Esophagus muscularis mucosa (tissue), 4 donors: ENCODE data around the gene CRHR1. TPM values are rescaled to one million over a fixed set of nuclear protein-coding genes. Genes with fewer than 3 reads are reported as not detected.

Experiments
- DNase-seq: peaks from one replicate; pipeline ENCODE4 v3.0.0-alpha.2; 2017; ENCODE audit errors: extremely low spot score
- H3K27ac ChIP-seq, 4 donors: fragments of 200-600 bp; sonication (generic); replicated peaks in 1 of 4; 1 replicate in 3 of 4; 2 replicates in 1 of 4; pipeline ENCODE4 v1.5.1; 2016 to 2019; ENCODE audit warnings: mild to moderate bottlenecking in 1 of 4
- H3K27me3 ChIP-seq, 4 donors: fragments of 200-600 bp; sonication (generic); one replicate each; pipeline versions ENCODE4 v1.5.1 to v1.6.0; 2016 to 2019
- H3K36me3 ChIP-seq, 4 donors: fragments of 200-600 bp; sonication (generic); one replicate each; pipeline ENCODE4 v1.5.1; 2016 to 2019
- H3K4me1 ChIP-seq, 4 donors: fragments of 200-600 bp; sonication (generic); one replicate each; pipeline ENCODE4 v1.5.1; 2016 to 2019
- H3K4me3 ChIP-seq, 4 donors: fragments of 200-600 bp; sonication (generic); 1 replicate in 2 of 4; 2 replicates in 2 of 4; pipeline ENCODE4 v1.5.1; 2016 to 2019; ENCODE audit warnings: mild to moderate bottlenecking in 4 of 4, moderate library complexity in 1 of 4
- H3K9me3 ChIP-seq, 4 donors: fragments of 200-600 bp; sonication (generic); 1 replicate in 3 of 4; 2 replicates in 1 of 4; pipeline ENCODE4 v1.5.1; 2016 to 2019
- EP300 ChIP-seq: sonication (generic); formaldehyde crosslinking; IDR thresholded peaks from one replicate; pipeline ENCODE4 v1.6.1; 2017; ENCODE audit warnings: antibody characterized with exemption
- POLR2A ChIP-seq: fragments of 450-650 bp; IDR thresholded peaks from one replicate; pipeline ENCODE4 v1.6.1; 2017; ENCODE audit warnings: antibody characterized with exemption, moderate library complexity, mild to moderate bottlenecking, low read depth
- POLR2AphosphoS5 ChIP-seq, 2 donors: sonication (generic); formaldehyde crosslinking; IDR thresholded peaks; one replicate each; pipeline ENCODE4 v1.6.1; 2017; ENCODE audit warnings: antibody characterized with exemption in 2 of 2
- WGBS: methylation state at CpG from one replicate; pipeline ENCODE4 v1.1.5; 2018; 5-methylcytosine and 5-hydroxymethylcytosine counted together
- intact Hi-C: fragments of 100-400 bp; cut with DNase I; formaldehyde crosslinking; loops from one replicate; pipeline ENCODE4 v1.15.1; 2023
- total RNA-seq, 4 donors: library from RNA; depleted of rRNA; stranded (reverse); fragments of >200 nt; gene quantifications; one replicate each; pipeline versions ENCODE4 v1.1.0 to v1.2.1, GENCODE V29; 2016
- TF ChIP-seq, protein P1 (sequence below), 3 experiments: fragments of 200-600 bp in 2 of 3; fragments of 450-650 bp in 1 of 3; sonication (generic) in 2 of 3; IDR thresholded peaks; one replicate each; pipeline ENCODE4 v1.5.1; 2017 to 2019; ENCODE audit warnings: antibody characterized with exemption in 3 of 3, mild to moderate bottlenecking in 2 of 3, moderate library complexity in 1 of 3

Gene CRHR1
- total RNA-seq, 4 donors from 2014 or later = 0.50 to 0.52 TPM; not detected in 2

DNA sequence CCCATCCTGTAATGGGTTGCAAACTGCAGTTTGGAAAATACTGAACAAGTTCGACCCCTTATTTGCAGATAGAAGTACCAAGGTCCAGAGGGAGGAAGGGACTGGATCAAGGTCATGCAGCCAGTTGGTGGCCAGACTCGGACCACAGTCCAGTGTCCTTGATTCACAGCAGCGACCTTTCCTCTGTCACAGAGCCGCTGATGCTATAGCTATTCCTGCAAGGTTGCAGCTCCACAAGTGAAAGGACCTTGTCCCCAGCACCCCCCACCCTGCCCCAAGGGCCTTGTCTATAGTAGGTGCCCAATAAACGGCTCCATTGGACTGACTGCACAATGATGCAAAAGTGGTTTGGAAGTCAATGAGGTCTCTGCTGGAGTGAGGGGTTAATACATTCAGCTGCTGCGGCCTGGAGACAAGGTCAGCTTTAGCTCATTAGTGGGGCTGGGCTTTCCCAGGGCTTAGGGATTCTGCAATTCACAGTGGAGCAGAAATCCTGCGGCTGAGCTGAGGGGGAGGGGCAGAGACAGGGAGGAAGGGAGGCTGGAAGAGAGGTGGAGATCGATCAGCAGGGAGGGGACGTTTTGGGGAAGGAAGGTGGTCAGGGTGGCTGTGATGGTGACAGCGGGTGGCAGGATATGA lies 13.4 kb upstream of the CRHR1 start:
- intact Hi-C loops = no loop called here
- Histone ChIP-seq H3K4me3 (no peak overlapping the region), H3K27ac (no peak overlapping the region), H3K9me3 (no peaks in the 10 kb centered on the region), H3K36me3 (no peaks in the 10 kb centered on the region), H3K27me3 (peaks cover 0 to 77% (median 0%) of the 10 kb centered on the region in 4 donors), H3K4me1 (peaks cover 0 to 8% (median 7%) of the 10 kb centered on the region in 4 donors)
- no peak for DNase-seq
- WGBS = 41% methylated on average over 9 of the region's 10 CpGs
- TF ChIP-seq, protein P1, sequence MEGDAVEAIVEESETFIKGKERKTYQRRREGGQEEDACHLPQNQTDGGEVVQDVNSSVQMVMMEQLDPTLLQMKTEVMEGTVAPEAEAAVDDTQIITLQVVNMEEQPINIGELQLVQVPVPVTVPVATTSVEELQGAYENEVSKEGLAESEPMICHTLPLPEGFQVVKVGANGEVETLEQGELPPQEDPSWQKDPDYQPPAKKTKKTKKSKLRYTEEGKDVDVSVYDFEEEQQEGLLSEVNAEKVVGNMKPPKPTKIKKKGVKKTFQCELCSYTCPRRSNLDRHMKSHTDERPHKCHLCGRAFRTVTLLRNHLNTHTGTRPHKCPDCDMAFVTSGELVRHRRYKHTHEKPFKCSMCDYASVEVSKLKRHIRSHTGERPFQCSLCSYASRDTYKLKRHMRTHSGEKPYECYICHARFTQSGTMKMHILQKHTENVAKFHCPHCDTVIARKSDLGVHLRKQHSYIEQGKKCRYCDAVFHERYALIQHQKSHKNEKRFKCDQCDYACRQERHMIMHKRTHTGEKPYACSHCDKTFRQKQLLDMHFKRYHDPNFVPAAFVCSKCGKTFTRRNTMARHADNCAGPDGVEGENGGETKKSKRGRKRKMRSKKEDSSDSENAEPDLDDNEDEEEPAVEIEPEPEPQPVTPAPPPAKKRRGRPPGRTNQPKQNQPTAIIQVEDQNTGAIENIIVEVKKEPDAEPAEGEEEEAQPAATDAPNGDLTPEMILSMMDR (IDR thresholded peaks at IDR 0.05) = no peak
- TF ChIP-seq POLR2AphosphoS5 (IDR thresholded peaks at IDR 0.05) (no peak), POLR2A (no peak), EP300 (no peak)

- H3K27me3 ChIP-seq = peaks cover 0 to 71% (median 0%) of the 10 kb centered on the region in 4 donors
- WGBS = 49% methylated on average over 7 of the region's 12 CpGs
- intact Hi-C loops = no loop called here
Observed at GRCh38 chr17:45771271-45771959, 12.7 kb upstream of the CRHR1 start.

DNA sequence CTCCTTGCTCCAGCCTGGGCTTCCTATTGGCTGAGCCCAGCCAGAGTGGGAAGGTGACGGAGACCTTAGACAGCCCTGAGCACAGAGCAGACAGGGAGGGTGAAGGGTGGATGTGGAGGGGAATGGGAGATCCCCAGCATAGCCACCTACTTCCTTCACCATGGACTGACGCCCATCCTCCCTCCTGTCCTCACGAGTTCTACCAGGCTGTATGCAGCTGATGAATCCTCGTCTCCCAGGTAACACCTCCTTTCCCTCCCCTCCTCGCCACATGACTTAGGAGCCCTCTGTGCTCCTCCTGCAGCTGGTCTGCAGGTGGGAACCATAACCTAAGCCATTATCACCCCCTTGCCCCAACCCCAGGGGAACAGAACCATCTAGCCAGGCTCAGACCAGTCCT lies 9.0 kb upstream of the CRHR1 start:
- Histone ChIP-seq H3K9me3 (no peaks in the 10 kb centered on the region), H3K4me1 (peaks cover 0 to 8% (median 8%) of the 10 kb centered on the region in 4 donors), H3K27ac (no peak overlapping the region), H3K36me3 (no peaks in the 10 kb centered on the region), H3K4me3 (no peak overlapping the region), H3K27me3 (peaks cover 0 to 70% (median 0%) of the 10 kb centered on the region in 4 donors)
- 58% methylated on average over 5 of the region's 5 CpGs for WGBS
- TF ChIP-seq POLR2A (no peak), EP300 (no peak), POLR2AphosphoS5 (IDR thresholded peaks at IDR 0.05) (no peak)
- TF ChIP-seq, protein P1 (IDR thresholded peaks at IDR 0.05) = no peak
- no peak for DNase-seq
- intact Hi-C loops = no loop called here

More at GRCh38 chr17:45771271-45771959, 12.7 kb upstream of the CRHR1 start:
- H3K36me3 ChIP-seq = no peaks in the 10 kb centered on the region
- DNase-seq = no peak
- peaks cover 0 to 8% (median 8%) of the 10 kb centered on the region in 4 donors for H3K4me1 ChIP-seq
- no peak overlapping the region for H3K27ac ChIP-seq
- H3K9me3 ChIP-seq = no peaks in the 10 kb centered on the region
- no peak for TF ChIP-seq POLR2A
- no peak for TF ChIP-seq POLR2AphosphoS5 (IDR thresholded peaks at IDR 0.05)
- TF ChIP-seq, protein P1 (IDR thresholded peaks at IDR 0.05) = no peak
- no peak for TF ChIP-seq EP300
- H3K4me3 ChIP-seq = no peak overlapping the region

DNA sequence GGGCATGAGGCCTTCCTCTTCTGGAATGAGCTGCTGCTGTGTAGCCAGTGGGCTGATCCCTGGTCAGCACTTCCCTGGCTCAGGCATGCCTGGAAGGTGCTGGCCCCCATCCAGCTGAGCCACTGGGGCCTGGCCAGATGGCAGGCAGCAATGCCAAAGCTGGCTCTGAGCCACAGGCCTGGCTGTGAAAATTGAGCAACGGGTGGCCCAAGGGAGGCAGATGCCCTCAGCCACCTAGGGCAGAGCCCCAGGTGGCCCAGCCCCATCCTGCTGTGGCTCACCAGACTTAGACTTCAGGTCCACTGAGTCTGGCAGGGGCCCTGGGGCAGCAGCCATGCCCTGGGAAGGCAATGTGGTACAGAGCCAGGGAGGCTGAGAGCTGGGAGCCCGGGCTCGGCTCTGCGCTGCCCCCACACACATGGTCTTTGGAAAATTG lies 8.5 kb upstream of the CRHR1 start:
- TF ChIP-seq, protein P1 (IDR thresholded peaks at IDR 0.05) = no peak
- TF ChIP-seq POLR2AphosphoS5 (IDR thresholded peaks at IDR 0.05) (no peak), EP300 (no peak), POLR2A (no peak)
- no peak for DNase-seq
- peaks cover 0 to 69% (median 0%) of the 10 kb centered on the region in 4 donors for H3K27me3 ChIP-seq

More for the DNA sequence above, 8.5 kb upstream of the CRHR1 start:
- peaks cover 0 to 8% (median 8%) of the 10 kb centered on the region in 4 donors for H3K4me1 ChIP-seq
- 50% methylated on average over 2 of the region's 4 CpGs for WGBS
- no peaks in the 10 kb centered on the region for H3K9me3 ChIP-seq
- no peak overlapping the region for H3K4me3 ChIP-seq
- no peaks in the 10 kb centered on the region for H3K36me3 ChIP-seq
- intact Hi-C loops = no loop called here
- H3K27ac ChIP-seq = no peak overlapping the region
